ENCODE data around the gene MICB.

GRCh38 chr6:31556307-31556706, 58.4 kb downstream of the MICB start:
- TF ChIP-seq, protein P1, sequence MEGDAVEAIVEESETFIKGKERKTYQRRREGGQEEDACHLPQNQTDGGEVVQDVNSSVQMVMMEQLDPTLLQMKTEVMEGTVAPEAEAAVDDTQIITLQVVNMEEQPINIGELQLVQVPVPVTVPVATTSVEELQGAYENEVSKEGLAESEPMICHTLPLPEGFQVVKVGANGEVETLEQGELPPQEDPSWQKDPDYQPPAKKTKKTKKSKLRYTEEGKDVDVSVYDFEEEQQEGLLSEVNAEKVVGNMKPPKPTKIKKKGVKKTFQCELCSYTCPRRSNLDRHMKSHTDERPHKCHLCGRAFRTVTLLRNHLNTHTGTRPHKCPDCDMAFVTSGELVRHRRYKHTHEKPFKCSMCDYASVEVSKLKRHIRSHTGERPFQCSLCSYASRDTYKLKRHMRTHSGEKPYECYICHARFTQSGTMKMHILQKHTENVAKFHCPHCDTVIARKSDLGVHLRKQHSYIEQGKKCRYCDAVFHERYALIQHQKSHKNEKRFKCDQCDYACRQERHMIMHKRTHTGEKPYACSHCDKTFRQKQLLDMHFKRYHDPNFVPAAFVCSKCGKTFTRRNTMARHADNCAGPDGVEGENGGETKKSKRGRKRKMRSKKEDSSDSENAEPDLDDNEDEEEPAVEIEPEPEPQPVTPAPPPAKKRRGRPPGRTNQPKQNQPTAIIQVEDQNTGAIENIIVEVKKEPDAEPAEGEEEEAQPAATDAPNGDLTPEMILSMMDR (IDR thresholded peaks at IDR 0.05), result no peak
- no peak for TF ChIP-seq ZNF532 (CRISPR knock-in tag; IDR thresholded peaks at IDR 0.05; ENCODE audit: borderline replicate concordance)
- TF ChIP-seq TEAD4 (CRISPR knock-in tag; IDR thresholded peaks at IDR 0.05), result no peak
